ENCODE measurements around the gene ALOXE3.
"Not testable (repeated sequence)": the region's sequence is repeated elsewhere in the genome, so short reads cannot be mapped to it uniquely, and the experiment has no call there.

Gene ALOXE3

DNA sequence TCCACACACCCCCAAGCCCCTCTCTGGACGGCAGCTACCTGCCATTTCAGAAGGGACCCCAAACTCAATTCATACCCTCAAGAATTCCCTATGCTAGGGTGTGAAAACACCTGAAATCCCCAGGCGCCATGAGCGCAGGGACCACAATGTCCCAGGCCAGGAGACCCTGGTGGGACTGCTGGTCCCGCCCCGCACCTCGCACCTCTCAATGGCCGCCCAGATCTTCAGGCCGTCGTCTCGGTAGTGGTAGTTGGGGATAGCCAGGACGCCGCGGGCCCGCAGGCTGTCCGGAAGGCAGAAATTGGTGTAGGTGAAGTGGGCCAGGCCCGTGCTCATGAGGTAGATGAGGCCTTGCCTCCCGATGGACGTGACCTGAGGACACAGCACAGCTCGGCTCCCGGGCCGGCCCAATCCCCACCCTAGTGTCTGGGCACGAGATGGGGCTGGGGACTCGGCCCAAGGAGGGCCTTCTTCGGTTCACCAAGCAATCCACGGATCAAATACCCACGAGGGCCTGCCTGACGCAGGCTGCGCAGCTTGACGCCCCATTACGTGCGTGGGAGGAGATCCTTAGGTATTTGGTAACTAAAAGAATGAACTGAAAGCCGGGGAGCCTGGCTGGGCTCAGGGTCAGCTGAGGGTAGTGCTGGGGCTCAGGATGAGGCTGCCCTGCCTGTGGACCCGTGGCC lies 9.2 kb downstream of the ALOXE3 start:
- TF ChIP-seq, protein P1, sequence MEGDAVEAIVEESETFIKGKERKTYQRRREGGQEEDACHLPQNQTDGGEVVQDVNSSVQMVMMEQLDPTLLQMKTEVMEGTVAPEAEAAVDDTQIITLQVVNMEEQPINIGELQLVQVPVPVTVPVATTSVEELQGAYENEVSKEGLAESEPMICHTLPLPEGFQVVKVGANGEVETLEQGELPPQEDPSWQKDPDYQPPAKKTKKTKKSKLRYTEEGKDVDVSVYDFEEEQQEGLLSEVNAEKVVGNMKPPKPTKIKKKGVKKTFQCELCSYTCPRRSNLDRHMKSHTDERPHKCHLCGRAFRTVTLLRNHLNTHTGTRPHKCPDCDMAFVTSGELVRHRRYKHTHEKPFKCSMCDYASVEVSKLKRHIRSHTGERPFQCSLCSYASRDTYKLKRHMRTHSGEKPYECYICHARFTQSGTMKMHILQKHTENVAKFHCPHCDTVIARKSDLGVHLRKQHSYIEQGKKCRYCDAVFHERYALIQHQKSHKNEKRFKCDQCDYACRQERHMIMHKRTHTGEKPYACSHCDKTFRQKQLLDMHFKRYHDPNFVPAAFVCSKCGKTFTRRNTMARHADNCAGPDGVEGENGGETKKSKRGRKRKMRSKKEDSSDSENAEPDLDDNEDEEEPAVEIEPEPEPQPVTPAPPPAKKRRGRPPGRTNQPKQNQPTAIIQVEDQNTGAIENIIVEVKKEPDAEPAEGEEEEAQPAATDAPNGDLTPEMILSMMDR (IDR thresholded peaks at IDR 0.05; ENCODE audit: low read depth, low read length) = no peak
- Histone ChIP-seq H3K4me3 (ENCODE audit: low read depth, low read length) (no peak overlapping the region), H3K36me3 (no peaks in the 10 kb centered on the region), H3K27me3 (no peaks in the 10 kb centered on the region), H3K9me3 (no peaks in the 10 kb centered on the region), H3K4me1 (no peaks in the 10 kb centered on the region)
- no peak for DNase-seq

DNA sequence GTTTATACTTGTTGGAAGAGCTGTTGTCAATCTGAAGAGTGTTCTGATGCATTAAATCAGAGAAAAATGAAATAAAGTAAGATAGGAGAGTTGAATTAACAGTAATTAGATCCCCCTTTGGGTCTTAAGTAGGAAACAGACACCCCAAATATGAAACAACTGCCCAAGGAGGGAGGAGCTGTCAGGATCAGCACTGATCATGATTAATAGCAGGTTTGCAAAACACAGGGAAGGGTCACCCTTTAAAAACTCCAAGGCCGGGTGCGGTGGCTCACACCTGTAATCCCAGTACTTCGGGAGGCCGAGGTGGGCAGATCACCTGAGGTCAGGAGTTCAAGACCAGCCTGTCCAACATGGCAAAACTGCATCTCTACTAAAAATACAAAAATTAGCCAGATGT lies 11.3 kb downstream of the ALOXE3 start:
- not testable (repeated sequence) for DNase-seq; H3K4me3 ChIP-seq (ENCODE audit: low read depth, low read length); H3K4me1 ChIP-seq; H3K27me3 ChIP-seq; H3K36me3 ChIP-seq; H3K9me3 ChIP-seq

- no peak for DNase-seq
- Histone ChIP-seq H3K9me3 (no peaks in the 10 kb centered on the region), H3K4me1 (no peaks in the 10 kb centered on the region), H3K27me3 (no peaks in the 10 kb centered on the region), H3K36me3 (no peaks in the 10 kb centered on the region), H3K4me3 (ENCODE audit: low read depth, low read length) (no peak overlapping the region)
- TF ChIP-seq, protein P1 (IDR thresholded peaks at IDR 0.05; ENCODE audit: low read depth, low read length) = no peak
Measured at GRCh38 chr17:8105957-8106398, 12.3 kb downstream of the ALOXE3 start.

GRCh38 chr17:8104911-8105310 lies 13.4 kb downstream of the ALOXE3 start:
- no peak for DNase-seq
- H3K9me3 ChIP-seq = no peaks in the 10 kb centered on the region
- H3K4me1 ChIP-seq = no peaks in the 10 kb centered on the region
- no peaks in the 10 kb centered on the region for H3K36me3 ChIP-seq
- no peak overlapping the region for H3K4me3 ChIP-seq (ENCODE audit: low read depth, low read length)
- H3K27me3 ChIP-seq = no peaks in the 10 kb centered on the region
- TF ChIP-seq, protein P1 (IDR thresholded peaks at IDR 0.05; ENCODE audit: low read depth, low read length) = no peak

DNA sequence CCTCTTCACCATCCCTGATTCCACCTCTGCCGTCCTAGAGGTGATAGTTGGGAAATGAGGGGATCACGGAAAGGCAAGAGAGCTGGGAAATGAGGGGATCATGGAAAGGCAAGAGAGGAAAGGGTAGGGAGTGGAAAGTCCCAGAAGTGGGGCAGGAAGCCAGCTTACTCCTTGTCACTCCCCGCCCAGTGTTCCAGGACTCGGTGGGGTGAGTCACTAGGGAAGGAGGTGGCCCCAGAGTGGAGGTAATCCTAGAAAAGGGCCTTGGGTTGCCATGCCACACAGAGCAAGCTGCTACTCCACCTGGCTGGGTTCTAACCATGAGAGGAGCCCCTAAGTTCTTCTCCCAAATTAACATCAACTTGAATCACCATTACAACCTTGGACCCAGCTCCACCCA lies 14.8 kb downstream of the ALOXE3 start:
- Histone ChIP-seq H3K27me3 (no peaks in the 10 kb centered on the region), H3K36me3 (no peaks in the 10 kb centered on the region), H3K9me3 (no peaks in the 10 kb centered on the region), H3K4me1 (no peaks in the 10 kb centered on the region), H3K4me3 (ENCODE audit: low read depth, low read length) (no peak overlapping the region)
- DNase-seq = no peak
- TF ChIP-seq, protein P1 (IDR thresholded peaks at IDR 0.05; ENCODE audit: low read depth, low read length) = no peak

DNA sequence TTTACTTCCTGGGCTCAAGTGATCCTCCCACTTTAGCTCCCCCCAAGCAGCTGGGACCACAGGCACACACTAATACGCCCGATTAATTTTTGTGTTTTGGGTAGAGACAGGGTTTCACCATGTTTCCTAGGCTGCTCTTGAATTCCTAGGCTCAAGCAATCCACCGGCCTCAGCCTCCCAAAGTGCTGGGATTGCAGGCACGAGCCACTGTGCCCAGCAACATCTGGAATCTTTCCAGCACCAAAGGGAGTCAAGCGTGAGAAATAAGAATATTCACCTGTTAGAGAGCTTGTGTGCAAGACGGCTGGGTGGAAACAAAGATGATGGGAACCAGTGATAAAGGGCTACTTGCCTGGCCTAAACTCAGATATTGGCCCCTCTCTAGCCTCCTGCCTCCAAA lies 16.6 kb downstream of the ALOXE3 start:
- H3K27me3 ChIP-seq = no peaks in the 10 kb centered on the region

More for the DNA sequence above, 16.6 kb downstream of the ALOXE3 start:
- Histone ChIP-seq H3K36me3 (no peaks in the 10 kb centered on the region), H3K4me1 (no peaks in the 10 kb centered on the region), H3K9me3 (no peaks in the 10 kb centered on the region), H3K4me3 (ENCODE audit: low read depth, low read length) (no peak overlapping the region)
- TF ChIP-seq, protein P1 (IDR thresholded peaks at IDR 0.05; ENCODE audit: low read depth, low read length) = no peak
- DNase-seq = no peak

All from BE2C (cell line).